Measurements from ENCODE around the gene MINPP1.

GRCh38 chr10:87544721-87545120 is 40.0 kb downstream of the MINPP1 start:
- TF ChIP-seq POLR2A (IDR thresholded peaks at IDR 0.05) (no peak), CTCF (IDR thresholded peaks at IDR 0.05) (no peak)
